IPS DF 6.9 (cell line): ENCODE data around the gene CPT1B.
A peak's percentile ranks its signal among the peaks of the same experiment; 100 is the strongest.

Experiments used
- DNase-seq: peaks from one replicate; pipeline ENCODE4 v3.0.0-alpha.2; 2013; ENCODE audit warnings: low read depth, low spot score
- H3K27ac ChIP-seq: one replicate; pipeline ENCODE4 v1.5.1; 2013; ENCODE audit warnings: low read length, control low read depth
- H3K27me3 ChIP-seq: 2 replicates; pipeline ENCODE4 v1.6.1; 2013; ENCODE audit warnings: mild to moderate bottlenecking, low read length; ENCODE audit not compliant: control insufficient read depth, insufficient read depth
- H3K36me3 ChIP-seq: 2 replicates; pipeline ENCODE4 v1.6.1; 2013; ENCODE audit warnings: low read length; ENCODE audit not compliant: control insufficient read depth, insufficient read depth
- H3K4me1 ChIP-seq: 2 replicates; pipeline ENCODE4 v1.6.1; 2013; ENCODE audit warnings: low read length; ENCODE audit not compliant: control insufficient read depth, insufficient read depth
- H3K4me3 ChIP-seq: 2 replicates; pipeline ENCODE4 v1.5.1; 2013; ENCODE audit warnings: mild to moderate bottlenecking, low read length
- H3K9me3 ChIP-seq: 2 replicates; pipeline ENCODE4 v1.6.1; 2013; ENCODE audit warnings: low read length, inconsistent platforms; ENCODE audit not compliant: control insufficient read depth, insufficient read depth
- WGBS: extraction: QIAGEN DNeasy Blood & Tissue Kit; methylation state at CpG from one replicate; pipeline ENCODE4 v1.1.7; 2013; ENCODE audit warnings: mixed read lengths, missing lambda C conversion rate; ENCODE audit not compliant: insufficient read length, insufficient coverage; 5-methylcytosine and 5-hydroxymethylcytosine counted together

Gene CPT1B

GRCh38 chr22:50528682-50529415, 49.4 kb downstream of the CPT1B start:
- DNase-seq: no peak
- no CpG with 5 or more reads among the region's 15 CpGs for WGBS
- H3K27ac ChIP-seq: no peak overlapping the region
- peaks cover 42% of the 10 kb centered on the region for H3K27me3 ChIP-seq
- no peaks in the 10 kb centered on the region; the same call in 1 of the 2 replicates for H3K36me3 ChIP-seq
- no peaks in the 10 kb centered on the region for H3K9me3 ChIP-seq
- no peak overlapping the region for H3K4me3 ChIP-seq
- H3K4me1 ChIP-seq: peaks cover 13% of the 10 kb centered on the region

GRCh38 chr22:50527921-50528681, 50.1 kb downstream of the CPT1B start:
- WGBS: no CpG with 5 or more reads among the region's 18 CpGs
- Histone ChIP-seq H3K27me3 (peaks cover 41% of the 10 kb centered on the region), H3K4me1 (peaks cover 13% of the 10 kb centered on the region), H3K36me3 (peaks cover 4% of the 10 kb centered on the region), H3K9me3 (no peaks in the 10 kb centered on the region), H3K27ac (no peak overlapping the region), H3K4me3 (no peak overlapping the region)
- no peak for DNase-seq

DNA sequence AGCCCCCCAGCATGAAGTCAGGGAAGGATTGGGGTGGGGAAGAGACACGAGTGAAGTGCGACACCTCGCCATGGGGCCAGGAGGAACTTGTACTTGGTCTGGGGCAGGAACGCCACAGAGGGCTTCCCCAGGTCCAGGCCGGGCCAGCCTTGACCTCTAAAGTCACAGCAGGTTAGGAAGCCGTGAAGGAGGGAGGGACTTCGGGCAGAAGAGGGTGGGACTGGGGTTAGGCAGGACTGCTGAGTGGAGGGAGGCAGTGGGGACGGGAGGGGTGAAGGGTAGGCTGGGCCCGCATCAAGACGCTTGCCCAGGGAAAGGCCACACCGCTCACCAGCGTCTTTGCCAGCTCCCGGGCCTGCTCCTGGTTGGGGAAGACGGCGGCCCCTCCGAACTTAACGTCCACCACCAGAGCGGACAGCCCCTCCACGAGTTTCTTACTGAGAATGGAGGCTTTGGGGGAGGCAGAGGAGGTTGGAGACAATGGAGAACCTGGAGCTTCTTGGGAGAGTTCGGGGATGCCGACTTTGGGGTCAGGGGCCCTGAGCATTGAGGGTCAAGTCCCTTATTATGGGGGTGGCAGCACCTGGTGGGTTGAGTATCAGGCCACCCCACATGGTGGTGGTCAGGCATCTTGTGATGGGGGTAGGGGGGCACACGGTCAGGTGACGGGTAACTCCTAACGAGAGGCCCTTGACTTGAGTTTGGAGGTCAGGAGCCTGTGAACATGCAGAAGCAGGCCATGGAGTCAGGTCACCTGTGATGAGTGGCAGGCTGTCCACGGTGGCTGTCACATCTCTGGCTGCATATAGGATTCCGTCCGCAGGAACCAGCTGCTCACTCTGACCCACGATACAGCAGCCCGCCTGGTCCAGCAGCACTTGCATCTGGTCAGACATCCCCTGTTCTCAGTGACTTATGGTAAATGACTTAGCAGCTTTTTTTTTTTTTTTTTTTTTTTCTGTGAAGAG, 51.1 kb downstream of the CPT1B start:
- Histone ChIP-seq H3K4me3 (peak overlapping the region; percentile 58; the same call in 1 of the 2 replicates), H3K27me3 (peaks cover 35% of the 10 kb centered on the region), H3K9me3 (no peaks in the 10 kb centered on the region), H3K4me1 (peaks cover 13% of the 10 kb centered on the region), H3K36me3 (peaks cover 14% of the 10 kb centered on the region), H3K27ac (no peak overlapping the region)
- no CpG with 5 or more reads among the region's 29 CpGs for WGBS
- no peak for DNase-seq

GRCh38 chr22:50526108-50526833, 52.0 kb downstream of the CPT1B start:
- no CpG with 5 or more reads among the region's 77 CpGs for WGBS
- peaks cover 19% of the 10 kb centered on the region for H3K36me3 ChIP-seq
- peak overlapping the region; percentile 58 for H3K4me3 ChIP-seq
- H3K27me3 ChIP-seq: peaks cover 27% of the 10 kb centered on the region
- H3K27ac ChIP-seq: no peak overlapping the region
- H3K9me3 ChIP-seq: no peaks in the 10 kb centered on the region
- no peak for DNase-seq
- H3K4me1 ChIP-seq: peaks cover 11% of the 10 kb centered on the region

DNA sequence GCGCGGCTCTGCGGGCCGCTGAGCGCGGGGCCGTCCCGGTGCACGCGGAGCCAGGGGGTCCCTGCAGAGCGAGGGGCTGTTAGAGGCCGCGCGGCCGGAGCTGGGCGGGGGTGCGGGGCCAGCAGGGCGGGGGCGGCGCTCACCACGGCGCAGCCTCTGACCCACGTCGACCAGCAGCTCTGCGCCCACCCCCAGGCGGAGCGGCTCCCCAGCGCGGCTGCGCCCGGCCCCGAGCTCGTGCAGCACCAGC, 52.4 kb downstream of the CPT1B start:
- Histone ChIP-seq H3K4me3 (peak overlapping the region; percentile 58), H3K36me3 (peaks cover 22% of the 10 kb centered on the region), H3K27me3 (peaks cover 23% of the 10 kb centered on the region), H3K27ac (no peak overlapping the region), H3K9me3 (no peaks in the 10 kb centered on the region), H3K4me1 (peaks cover 11% of the 10 kb centered on the region)
- WGBS: no CpG with 5 or more reads among the region's 33 CpGs
- DNase-seq: no peak

DNA sequence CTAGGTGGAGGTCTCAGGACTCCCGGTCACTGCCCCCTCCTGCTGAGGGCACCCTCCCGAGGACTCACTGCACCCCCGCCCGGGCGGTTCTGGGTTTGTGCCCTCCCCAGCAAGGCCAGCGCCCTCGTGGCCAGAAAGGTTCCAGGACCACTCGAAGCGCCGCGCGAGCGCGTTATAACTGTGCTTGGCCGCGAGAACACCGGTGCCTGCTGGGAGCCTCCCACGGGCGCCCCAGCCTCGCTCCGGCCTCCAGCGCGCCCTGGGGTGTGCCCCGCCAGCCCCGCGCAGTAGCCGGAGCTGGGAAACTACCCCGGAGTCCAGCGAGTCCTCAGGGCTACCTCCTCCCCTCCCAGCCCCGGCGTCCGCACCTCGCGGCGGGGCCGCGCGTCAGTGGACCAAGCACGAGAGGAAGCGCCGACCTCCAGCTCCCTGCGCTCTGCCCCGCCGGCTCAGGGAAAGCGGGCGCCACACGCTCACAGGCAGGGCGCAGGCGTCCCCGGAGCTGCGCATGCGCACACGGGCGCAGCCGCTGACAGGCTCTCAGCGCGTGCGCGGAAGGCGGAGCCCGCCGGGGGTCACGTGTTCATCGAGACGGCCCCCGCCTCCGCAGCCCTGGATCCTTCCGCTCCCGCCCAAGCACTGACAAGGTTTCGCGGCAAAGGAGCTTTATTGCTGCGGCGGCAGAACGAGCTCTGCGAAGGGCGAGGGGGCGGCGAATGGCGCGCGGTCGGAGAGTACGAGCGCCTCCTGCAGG, 52.9 kb downstream of the CPT1B start, which contains the start of gene SCO2:
SCO2 (minus strand) TSS at position 495 of the 754 bp plus-strand sequence. CDS start 1,187 bp downstream, outside the sequence.
- Histone ChIP-seq H3K27ac (no peak within 1 kb of the TSS), H3K4me1 (peaks cover 11% of the 10 kb centered on the region), H3K9me3 (no peaks in the 10 kb centered on the region), H3K27me3 (peaks cover 19% of the 10 kb centered on the region; the same call in 1 of the 2 replicates), H3K36me3 (peaks cover 22% of the 10 kb centered on the region), H3K4me3 (peak within 1 kb of the TSS; percentile 58)
- WGBS: no CpG with 5 or more reads among the region's 84 CpGs
- peak; percentile 93 for DNase-seq

DNA sequence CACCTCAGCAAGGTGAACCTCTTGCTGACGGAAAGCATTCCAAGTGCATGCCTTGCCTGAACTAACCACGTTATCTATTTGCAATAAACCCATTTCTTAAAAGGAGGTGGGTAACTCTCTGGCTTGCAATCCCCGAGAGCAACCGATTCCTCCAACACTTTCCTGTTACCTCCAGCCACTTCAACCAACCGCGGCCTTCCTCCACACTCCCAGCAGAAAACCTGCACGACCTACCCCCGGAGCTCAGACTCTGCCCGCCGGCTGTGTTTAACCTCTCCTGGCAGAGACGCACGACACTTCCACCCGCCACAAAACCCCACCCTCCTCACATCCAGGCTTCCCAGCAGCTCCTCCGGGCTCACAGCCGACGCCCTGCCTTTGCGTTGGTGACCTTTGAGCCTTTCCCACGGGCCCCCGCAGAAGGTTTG, 53.5 kb downstream of the CPT1B start:
- Histone ChIP-seq H3K4me3 (peak overlapping the region; percentile 58; the same call in 1 of the 2 replicates), H3K9me3 (no peaks in the 10 kb centered on the region), H3K27me3 (peaks cover 17% of the 10 kb centered on the region; the same call in 1 of the 2 replicates), H3K4me1 (peaks cover 11% of the 10 kb centered on the region), H3K27ac (no peak overlapping the region), H3K36me3 (peaks cover 22% of the 10 kb centered on the region)
- DNase-seq: no peak
- no CpG with 5 or more reads among the region's 19 CpGs for WGBS

GRCh38 chr22:50523806-50524675, 54.2 kb downstream of the CPT1B start:
- Histone ChIP-seq H3K36me3 (peaks cover 26% of the 10 kb centered on the region), H3K27me3 (peaks cover 10% of the 10 kb centered on the region; the same call in 1 of the 2 replicates), H3K27ac (no peak overlapping the region), H3K4me1 (peaks cover 9% of the 10 kb centered on the region), H3K4me3 (no peak overlapping the region), H3K9me3 (no peaks in the 10 kb centered on the region)
- no peak for DNase-seq
- no CpG with 5 or more reads among the region's 25 CpGs for WGBS

DNA sequence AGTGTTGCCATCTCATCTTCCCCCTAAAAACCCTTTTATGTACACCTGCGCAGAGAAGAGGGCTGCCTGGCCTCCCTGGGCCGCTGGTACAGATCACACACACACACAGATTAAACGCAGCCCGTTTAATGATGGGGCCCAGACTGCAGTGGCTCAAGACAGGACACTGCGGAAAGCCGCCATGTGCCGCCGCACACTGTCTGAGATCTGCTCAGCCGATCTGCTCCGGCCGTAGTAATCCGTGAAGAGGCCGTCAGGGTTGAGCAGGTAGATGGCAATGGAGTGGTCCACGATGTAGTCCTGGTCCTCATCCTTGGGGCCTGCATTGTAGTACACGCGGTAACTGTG, 54.8 kb downstream of the CPT1B start:
- H3K27me3 ChIP-seq: peaks cover 4% of the 10 kb centered on the region; the same call in 1 of the 2 replicates
- no peaks in the 10 kb centered on the region for H3K9me3 ChIP-seq
- whole genome bisulfite sequencing: no CpG with 5 or more reads among the region's 16 CpGs
- no peak for DNase-seq
- H3K4me1 ChIP-seq: peaks cover 9% of the 10 kb centered on the region
- no peak overlapping the region for H3K4me3 ChIP-seq
- peaks cover 31% of the 10 kb centered on the region for H3K36me3 ChIP-seq
- no peak overlapping the region for H3K27ac ChIP-seq
